Liver (tissue), 9 donors: ENCODE results near the gene SERPINA3. TPM values are rescaled to one million over a fixed set of nuclear protein-coding genes. Genes with fewer than 3 reads are reported as not detected.
"Not testable (repeated sequence)": the region's sequence is repeated elsewhere in the genome, so short reads cannot be mapped to it uniquely, and the experiment has no call there.

ENCODE experiments used
- DNase-seq: peaks from one replicate; pipeline ENCODE4 v3.0.0-alpha.2; 2017; ENCODE audit warnings: low spot score
- H3K27ac ChIP-seq, 2 donors: one replicate each; pipeline ENCODE4 v1.7.0; 2013; ENCODE audit warnings: inconsistent platforms in 2 of 2, low read length in 2 of 2, control low read depth in 1 of 2, low read depth in 1 of 2, mild to moderate bottlenecking in 1 of 2
- H3K27me3 ChIP-seq, 4 donors: one replicate each; pipeline versions ENCODE4 v1.6.1 to v1.7.0; 2013; ENCODE audit warnings: low read length in 3 of 4, inconsistent platforms in 1 of 4, mild to moderate bottlenecking in 1 of 4, moderate library complexity in 1 of 4; ENCODE audit not compliant: control insufficient read depth in 4 of 4, insufficient read depth in 4 of 4
- H3K36me3 ChIP-seq, 4 donors: one replicate each; pipeline versions ENCODE4 v1.6.1 to v1.7.0; 2013; ENCODE audit warnings: low read length in 3 of 4, mild to moderate bottlenecking in 3 of 4, low read depth in 1 of 4, moderate library complexity in 1 of 4; ENCODE audit not compliant: control insufficient read depth in 4 of 4, insufficient read depth in 3 of 4
- H3K4me1 ChIP-seq, 4 donors: one replicate each; pipeline versions ENCODE4 v1.6.1 to v1.7.0; 2013; ENCODE audit warnings: low read length in 3 of 4, mild to moderate bottlenecking in 3 of 4, moderate library complexity in 1 of 4; ENCODE audit not compliant: control insufficient read depth in 4 of 4, insufficient read depth in 4 of 4
- H3K4me3 ChIP-seq, 3 donors: one replicate each; pipeline versions ENCODE4 v1.6.1 to v1.7.0; 2013; ENCODE audit warnings: low read length in 3 of 3, control low read depth in 1 of 3, low read depth in 1 of 3, mild to moderate bottlenecking in 1 of 3
- H3K9ac ChIP-seq, 2 donors: one replicate each; pipeline ENCODE4 v1.7.0; 2013; ENCODE audit warnings: low read length in 2 of 2, mild to moderate bottlenecking in 2 of 2, moderate library complexity in 2 of 2, control low read depth in 1 of 2, low read depth in 1 of 2
- H3K9me3 ChIP-seq, 4 donors: one replicate each; pipeline versions ENCODE4 v1.6.1 to v1.7.0; 2013; ENCODE audit warnings: low read length in 3 of 4; ENCODE audit not compliant: control insufficient read depth in 4 of 4
- FOXA1 ChIP-seq: IDR thresholded peaks from 2 replicates; pipeline ENCODE4 v1.6.1; 2016; ENCODE audit warnings: antibody characterized with exemption
- FOXA2 ChIP-seq: IDR thresholded peaks from 2 replicates; pipeline ENCODE4 v1.6.1; 2016; ENCODE audit warnings: antibody characterized with exemption
- GABPA ChIP-seq, 2 donors: IDR thresholded peaks in 1 of 2; conservative IDR thresholded peaks in 1 of 2; 2 replicates each; pipeline ENCODE4 v1.6.1; 2016; ENCODE audit warnings: antibody characterized with exemption in 2 of 2, mild to moderate bottlenecking in 1 of 2, moderate library complexity in 1 of 2
- HNF4A ChIP-seq, 2 donors: conservative IDR thresholded peaks; 2 replicates each; pipeline ENCODE4 v1.6.1; 2016; ENCODE audit warnings: antibody characterized with exemption in 2 of 2, mild to moderate bottlenecking in 2 of 2
- HNF4G ChIP-seq: IDR thresholded peaks from 2 replicates; pipeline ENCODE4 v1.6.1; 2016; ENCODE audit warnings: antibody characterized with exemption
- JUND ChIP-seq, 2 donors: IDR thresholded peaks; 2 replicates each; pipeline ENCODE4 v1.6.1; 2016; ENCODE audit warnings: antibody characterized with exemption in 2 of 2
- RAD21 ChIP-seq, 2 donors: IDR thresholded peaks; 2 replicates each; pipeline ENCODE4 v1.6.1; 2016; ENCODE audit warnings: antibody characterized with exemption in 2 of 2, mild to moderate bottlenecking in 2 of 2
- RXRA ChIP-seq, 2 donors: IDR thresholded peaks; 2 replicates each; pipeline ENCODE4 v1.6.1; 2017 to 2018; ENCODE audit warnings: antibody characterized with exemption in 2 of 2, mild to moderate bottlenecking in 1 of 2
- SP1 ChIP-seq: IDR thresholded peaks from 2 replicates; pipeline ENCODE4 v1.6.1; 2018; ENCODE audit warnings: antibody characterized with exemption, mild to moderate bottlenecking
- TAF1 ChIP-seq: conservative IDR thresholded peaks from 2 replicates; pipeline ENCODE4 v1.6.1; 2016; ENCODE audit warnings: antibody characterized with exemption, mild to moderate bottlenecking
- YY1 ChIP-seq: IDR thresholded peaks from 2 replicates; pipeline ENCODE4 v1.6.1; 2016; ENCODE audit warnings: antibody characterized with exemption, mild to moderate bottlenecking
- WGBS: extraction: QIAGEN DNeasy Blood & Tissue Kit; methylation state at CpG from one replicate; pipeline ENCODE4 v1.1.7; 2013; 5-methylcytosine and 5-hydroxymethylcytosine counted together
- polyA plus RNA-seq, 2 donors: library from polyadenylated mRNA; stranded (reverse) in 1 of 2; unstranded in 1 of 2; fragments of 200-250 nt in 1 of 2; fragments of >200 nt in 1 of 2; fragmentation: Nextera tagmentation in 1 of 2; extraction: Ambion mirVana in 1 of 2; gene quantifications; one replicate each; pipeline versions ENCODE4 v1.2.1 to v1.2.3, GENCODE V29; 2013 to 2015
- total RNA-seq, 2 donors: library from RNA; depleted of rRNA; stranded (reverse); fragments of >200 nt; gene quantifications; one replicate each; pipeline ENCODE4 v1.2.3, GENCODE V29; 2014
- TF ChIP-seq, protein P1 (sequence below): IDR thresholded peaks from 2 replicates; pipeline ENCODE4 v1.6.1; 2016; ENCODE audit warnings: antibody characterized with exemption, mild to moderate bottlenecking
- TF ChIP-seq, protein P2 (sequence below): IDR thresholded peaks from 2 replicates; pipeline ENCODE4 v1.6.1; 2016; ENCODE audit warnings: antibody characterized with exemption
- TF ChIP-seq, protein P3 (sequence below): IDR thresholded peaks from 2 replicates; pipeline ENCODE4 v1.6.1; 2016; ENCODE audit warnings: antibody characterized with exemption
- TF ChIP-seq, protein P4 (sequence below): fragments of 150-350 bp; IDR thresholded peaks from 2 replicates; pipeline ENCODE4 v1.5.1; 2017; ENCODE audit warnings: improper control_type of control experiment, low read depth, low read length; ENCODE audit not compliant: missing input control
- donor health status: healthy.
- donor health status: healthy.
- donor health status: healthy.
- donor health status: healthy.
- donor health status: healthy.

SERPINA3 gene
- total and polyA plus RNA-seq, 4 donors: 2,087 to 17,984 (median 13,009) TPM

GRCh38 chr14:94637814-94638213, 25.6 kb downstream of the SERPINA3 start:
- peak; percentile 17 for TF ChIP-seq YY1
- H3K36me3 ChIP-seq, H3K4me3 ChIP-seq, H3K9me3 ChIP-seq, H3K27ac ChIP-seq, H3K27me3 ChIP-seq, DNase-seq, H3K9ac ChIP-seq: not testable (repeated sequence)
- H3K4me1 ChIP-seq: peaks cover 12 to 64% (median 49%) of the 10 kb centered on the region in 4 donors
- 58% methylated on average over 8 of the region's 8 CpGs for WGBS

DNA sequence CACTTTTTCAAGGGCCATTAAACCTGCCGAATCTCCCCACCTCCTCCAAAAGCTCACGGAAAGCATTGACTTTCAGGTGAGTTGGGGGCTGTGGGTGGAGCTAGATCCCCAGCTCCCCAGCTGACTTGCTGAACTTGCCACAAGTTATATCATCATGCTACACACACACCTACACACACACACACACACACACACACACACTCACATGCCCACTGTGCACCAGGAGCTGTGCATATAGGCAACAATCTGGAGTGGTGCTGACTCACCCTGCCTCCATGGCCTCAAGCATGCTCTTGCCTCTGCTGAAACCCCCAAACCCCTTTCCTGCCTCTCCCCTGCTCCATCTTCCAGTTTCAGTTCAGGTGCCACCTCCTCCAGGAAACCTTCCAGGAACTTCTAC, 26.1 kb downstream of the SERPINA3 start:
- Histone ChIP-seq H3K27ac (no peak overlapping the region), H3K4me1 (peaks cover 9 to 58% (median 44%) of the 10 kb centered on the region in 4 donors), H3K4me3 (no peak overlapping the region), H3K36me3 (no peaks in the 10 kb centered on the region), H3K9ac (no peak overlapping the region), H3K27me3 (no peaks in the 10 kb centered on the region), H3K9me3 (no peaks in the 10 kb centered on the region)
- WGBS: 56% methylated on average over 2 of the region's 2 CpGs
- no peak for DNase-seq
- TF ChIP-seq JUND (IDR thresholded peaks at IDR 0.05) (no peak), RXRA (IDR thresholded peaks at IDR 0.05) (no peak), TAF1 (no peak), HNF4A (conservative IDR thresholded peaks at IDR 0.05) (no peak), GABPA (IDR thresholded peaks at IDR 0.05 in 1 of 2, conservative IDR thresholded peaks at IDR 0.05 in 1 of 2) (no peak), YY1 (no peak), SP1 (no peak)

DNA sequence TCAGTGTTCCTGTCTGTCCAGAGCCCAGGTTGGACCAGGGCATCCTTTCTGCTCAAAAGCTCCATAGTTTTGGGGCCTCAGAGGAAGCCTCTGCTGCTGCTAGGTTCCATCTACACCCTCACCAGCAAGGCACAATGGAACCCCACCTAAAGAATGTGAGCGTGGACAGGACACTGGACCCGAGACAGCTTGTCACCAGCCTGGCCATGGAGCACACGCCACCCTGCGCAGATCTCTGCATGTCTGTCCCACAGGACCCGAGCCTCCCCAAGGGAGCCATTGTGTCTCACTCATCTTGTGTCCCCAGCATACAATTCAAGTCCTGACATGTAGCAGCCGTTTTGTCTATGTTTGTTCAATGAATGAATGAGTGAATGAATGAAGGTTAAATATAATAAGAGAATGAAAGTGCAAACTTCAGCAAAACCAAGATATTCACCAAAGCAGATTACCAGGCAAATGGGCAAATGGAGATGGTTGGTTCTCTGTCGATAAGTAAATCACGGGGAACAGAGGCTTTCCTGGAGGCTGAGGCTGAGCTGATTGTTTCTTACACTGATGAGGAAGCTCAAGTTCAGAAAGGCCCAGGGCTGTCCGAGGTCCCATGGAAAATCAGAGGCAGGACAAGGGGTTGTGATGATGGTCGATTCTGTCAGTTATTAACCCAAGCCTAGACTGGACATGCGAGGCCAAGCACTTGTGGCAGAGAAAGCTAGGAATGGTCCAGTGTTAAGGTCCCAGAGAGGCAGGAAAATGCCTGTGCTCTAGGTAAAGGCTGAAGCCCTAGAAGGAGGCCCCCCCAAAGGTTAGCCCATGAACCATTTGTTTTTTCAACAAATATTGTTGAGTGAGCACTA, 27.0 kb downstream of the SERPINA3 start:
- Histone ChIP-seq H3K4me3 (no peak overlapping the region), H3K9me3 (no peaks in the 10 kb centered on the region), H3K4me1 (peaks cover 6 to 50% (median 38%) of the 10 kb centered on the region in 4 donors), H3K9ac (no peak overlapping the region), H3K36me3 (no peaks in the 10 kb centered on the region), H3K27ac (no peak overlapping the region), H3K27me3 (no peaks in the 10 kb centered on the region)
- no peak for DNase-seq
- TF ChIP-seq SP1 (peak; percentile 16), RAD21 (IDR thresholded peaks at IDR 0.05) (no peak), FOXA2 (no peak), TAF1 (no peak), FOXA1 (no peak), RXRA (IDR thresholded peaks at IDR 0.05) (peak in 1 of 2 donors; percentile 22), HNF4G (no peak), HNF4A (conservative IDR thresholded peaks at IDR 0.05) (peak in 1 of 2 donors; percentile 23)
- TF ChIP-seq, protein P1, sequence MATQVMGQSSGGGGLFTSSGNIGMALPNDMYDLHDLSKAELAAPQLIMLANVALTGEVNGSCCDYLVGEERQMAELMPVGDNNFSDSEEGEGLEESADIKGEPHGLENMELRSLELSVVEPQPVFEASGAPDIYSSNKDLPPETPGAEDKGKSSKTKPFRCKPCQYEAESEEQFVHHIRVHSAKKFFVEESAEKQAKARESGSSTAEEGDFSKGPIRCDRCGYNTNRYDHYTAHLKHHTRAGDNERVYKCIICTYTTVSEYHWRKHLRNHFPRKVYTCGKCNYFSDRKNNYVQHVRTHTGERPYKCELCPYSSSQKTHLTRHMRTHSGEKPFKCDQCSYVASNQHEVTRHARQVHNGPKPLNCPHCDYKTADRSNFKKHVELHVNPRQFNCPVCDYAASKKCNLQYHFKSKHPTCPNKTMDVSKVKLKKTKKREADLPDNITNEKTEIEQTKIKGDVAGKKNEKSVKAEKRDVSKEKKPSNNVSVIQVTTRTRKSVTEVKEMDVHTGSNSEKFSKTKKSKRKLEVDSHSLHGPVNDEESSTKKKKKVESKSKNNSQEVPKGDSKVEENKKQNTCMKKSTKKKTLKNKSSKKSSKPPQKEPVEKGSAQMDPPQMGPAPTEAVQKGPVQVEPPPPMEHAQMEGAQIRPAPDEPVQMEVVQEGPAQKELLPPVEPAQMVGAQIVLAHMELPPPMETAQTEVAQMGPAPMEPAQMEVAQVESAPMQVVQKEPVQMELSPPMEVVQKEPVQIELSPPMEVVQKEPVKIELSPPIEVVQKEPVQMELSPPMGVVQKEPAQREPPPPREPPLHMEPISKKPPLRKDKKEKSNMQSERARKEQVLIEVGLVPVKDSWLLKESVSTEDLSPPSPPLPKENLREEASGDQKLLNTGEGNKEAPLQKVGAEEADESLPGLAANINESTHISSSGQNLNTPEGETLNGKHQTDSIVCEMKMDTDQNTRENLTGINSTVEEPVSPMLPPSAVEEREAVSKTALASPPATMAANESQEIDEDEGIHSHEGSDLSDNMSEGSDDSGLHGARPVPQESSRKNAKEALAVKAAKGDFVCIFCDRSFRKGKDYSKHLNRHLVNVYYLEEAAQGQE: no peak
- TF ChIP-seq, protein P2, sequence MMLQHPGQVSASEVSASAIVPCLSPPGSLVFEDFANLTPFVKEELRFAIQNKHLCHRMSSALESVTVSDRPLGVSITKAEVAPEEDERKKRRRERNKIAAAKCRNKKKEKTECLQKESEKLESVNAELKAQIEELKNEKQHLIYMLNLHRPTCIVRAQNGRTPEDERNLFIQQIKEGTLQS: no peak
- TF ChIP-seq, protein P3, sequence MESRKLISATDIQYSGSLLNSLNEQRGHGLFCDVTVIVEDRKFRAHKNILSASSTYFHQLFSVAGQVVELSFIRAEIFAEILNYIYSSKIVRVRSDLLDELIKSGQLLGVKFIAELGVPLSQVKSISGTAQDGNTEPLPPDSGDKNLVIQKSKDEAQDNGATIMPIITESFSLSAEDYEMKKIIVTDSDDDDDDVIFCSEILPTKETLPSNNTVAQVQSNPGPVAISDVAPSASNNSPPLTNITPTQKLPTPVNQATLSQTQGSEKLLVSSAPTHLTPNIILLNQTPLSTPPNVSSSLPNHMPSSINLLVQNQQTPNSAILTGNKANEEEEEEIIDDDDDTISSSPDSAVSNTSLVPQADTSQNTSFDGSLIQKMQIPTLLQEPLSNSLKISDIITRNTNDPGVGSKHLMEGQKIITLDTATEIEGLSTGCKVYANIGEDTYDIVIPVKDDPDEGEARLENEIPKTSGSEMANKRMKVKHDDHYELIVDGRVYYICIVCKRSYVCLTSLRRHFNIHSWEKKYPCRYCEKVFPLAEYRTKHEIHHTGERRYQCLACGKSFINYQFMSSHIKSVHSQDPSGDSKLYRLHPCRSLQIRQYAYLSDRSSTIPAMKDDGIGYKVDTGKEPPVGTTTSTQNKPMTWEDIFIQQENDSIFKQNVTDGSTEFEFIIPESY: no peak
- TF ChIP-seq, protein P4, sequence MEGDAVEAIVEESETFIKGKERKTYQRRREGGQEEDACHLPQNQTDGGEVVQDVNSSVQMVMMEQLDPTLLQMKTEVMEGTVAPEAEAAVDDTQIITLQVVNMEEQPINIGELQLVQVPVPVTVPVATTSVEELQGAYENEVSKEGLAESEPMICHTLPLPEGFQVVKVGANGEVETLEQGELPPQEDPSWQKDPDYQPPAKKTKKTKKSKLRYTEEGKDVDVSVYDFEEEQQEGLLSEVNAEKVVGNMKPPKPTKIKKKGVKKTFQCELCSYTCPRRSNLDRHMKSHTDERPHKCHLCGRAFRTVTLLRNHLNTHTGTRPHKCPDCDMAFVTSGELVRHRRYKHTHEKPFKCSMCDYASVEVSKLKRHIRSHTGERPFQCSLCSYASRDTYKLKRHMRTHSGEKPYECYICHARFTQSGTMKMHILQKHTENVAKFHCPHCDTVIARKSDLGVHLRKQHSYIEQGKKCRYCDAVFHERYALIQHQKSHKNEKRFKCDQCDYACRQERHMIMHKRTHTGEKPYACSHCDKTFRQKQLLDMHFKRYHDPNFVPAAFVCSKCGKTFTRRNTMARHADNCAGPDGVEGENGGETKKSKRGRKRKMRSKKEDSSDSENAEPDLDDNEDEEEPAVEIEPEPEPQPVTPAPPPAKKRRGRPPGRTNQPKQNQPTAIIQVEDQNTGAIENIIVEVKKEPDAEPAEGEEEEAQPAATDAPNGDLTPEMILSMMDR: no peak
- WGBS: 68% methylated on average over 11 of the region's 11 CpGs
